Stomach (tissue), 9 donors: ENCODE measurements around the gene TDRD7. TPM values are rescaled to one million over a fixed set of nuclear protein-coding genes. Genes with fewer than 3 reads are reported as not detected.
"Not testable (repeated sequence)": the region's sequence is repeated elsewhere in the genome, so short reads cannot be mapped to it uniquely, and the experiment has no call there.

ENCODE experiments used
- DNase-seq, 2 donors: peaks; one replicate each; pipeline versions ENCODE4 v3.0.0 to v3.0.0-alpha.2; 2013 to 2019
- H3K27ac ChIP-seq, 5 donors: fragments of 200-600 bp in 4 of 5; sonication (generic) in 4 of 5; one replicate each; pipeline ENCODE4 v1.5.1; 2013 to 2019; ENCODE audit warnings: mild to moderate bottlenecking in 1 of 5, moderate library complexity in 1 of 5
- H3K27me3 ChIP-seq, 3 donors: fragments of 200-600 bp; sonication (generic); one replicate each; pipeline ENCODE4 v1.5.1; 2017 to 2019; ENCODE audit warnings: mixed run types in 1 of 3
- H3K36me3 ChIP-seq, 4 donors: fragments of 200-600 bp; sonication (generic); 1 replicate in 3 of 4; 2 replicates in 1 of 4; pipeline ENCODE4 v1.5.1; 2016 to 2019
- H3K4me1 ChIP-seq, 4 donors: fragments of 200-600 bp; sonication (generic); one replicate each; pipeline ENCODE4 v1.5.1; 2016 to 2019
- H3K4me3 ChIP-seq, 4 donors: fragments of 200-600 bp; sonication (generic) in 3 of 4; one replicate each; pipeline ENCODE4 v1.5.1; 2016 to 2019; ENCODE audit warnings: mild to moderate bottlenecking in 1 of 4
- H3K9me3 ChIP-seq, 4 donors: fragments of 200-600 bp; sonication (generic); one replicate each; pipeline ENCODE4 v1.5.1; 2016 to 2019
- CTCF ChIP-seq, 7 experiments: fragments of 450-650 bp in 4 of 7; fragments of 200-600 bp in 3 of 7; sonication (generic) in 3 of 7; IDR thresholded peaks; one replicate each; pipeline ENCODE4 v1.5.1; 2016 to 2019; ENCODE audit warnings: antibody characterized with exemption in 7 of 7, control low read depth in 2 of 7, mild to moderate bottlenecking in 1 of 7
- EP300 ChIP-seq: sonication (generic); formaldehyde crosslinking; IDR thresholded peaks from one replicate; pipeline ENCODE4 v1.6.1; 2017; ENCODE audit warnings: antibody characterized with exemption
- POLR2A ChIP-seq, 4 donors: fragments of 450-650 bp; IDR thresholded peaks; one replicate each; pipeline ENCODE4 v1.6.1; 2016; ENCODE audit warnings: antibody characterized with exemption in 4 of 4, control low read depth in 2 of 4, mild to moderate bottlenecking in 1 of 4, moderate library complexity in 1 of 4
- POLR2AphosphoS5 ChIP-seq, 3 donors: sonication (generic); formaldehyde crosslinking; IDR thresholded peaks; one replicate each; pipeline ENCODE4 v1.6.1; 2016; ENCODE audit warnings: antibody characterized with exemption in 3 of 3
- WGBS, 5 donors: extraction: QIAGEN DNeasy Blood & Tissue Kit in 3 of 5; methylation state at CpG; one replicate each; pipeline versions ENCODE4 v1.1.5 to v1.1.7; 2013 to 2018; 5-methylcytosine and 5-hydroxymethylcytosine counted together
- intact Hi-C: fragments of 100-400 bp; cut with DNase I; formaldehyde crosslinking; loops from one replicate; pipeline ENCODE4 v1.15.1; 2023; ENCODE audit warnings: low total_unique reads
- polyA plus RNA-seq, 3 donors: library from polyadenylated mRNA; stranded (reverse); fragments of 200-250 nt; gene quantifications; one replicate each; pipeline ENCODE4 v1.2.3, GENCODE V29; 2013
- total RNA-seq, 5 donors: library from RNA; depleted of rRNA; stranded (reverse); fragments of >200 nt; gene quantifications; one replicate each; pipeline versions ENCODE4 v1.1.0 to v1.2.3, GENCODE V29; 2014 to 2016
- donor health status: healthy with polysubstance abuse.
- donor health status: Bipolar disorder and iron deficiency.
- donor health status: healthy.

TDRD7 gene
- total and polyA plus RNA-seq, 8 donors, result 4.7 to 20.1 (median 9.1) TPM

- Histone ChIP-seq H3K4me1 (peaks cover 0 to 24% (median 0%) of the 10 kb centered on the region in 4 donors), H3K4me3 (no peak overlapping the region), H3K27ac (no peak overlapping the region), H3K9me3 (no peaks in the 10 kb centered on the region), H3K36me3 (peaks cover 4 to 41% (median 21%) of the 10 kb centered on the region in 4 donors), H3K27me3 (no peaks in the 10 kb centered on the region)
- 52 to 69% (median 64%) methylated on average over 1 of the region's 1 CpG for WGBS, 5 donors
- no peak for DNase-seq
- TF ChIP-seq CTCF (IDR thresholded peaks at IDR 0.05) (no peak), POLR2A (IDR thresholded peaks at IDR 0.05) (no peak), POLR2AphosphoS5 (IDR thresholded peaks at IDR 0.05) (no peak), EP300 (no peak)
- intact Hi-C loops, result no loop called here
Measured at GRCh38 chr9:97440160-97440559, 28.3 kb downstream of the TDRD7 start.

- WGBS, 5 donors, result 52 to 74% (median 59%) methylated on average over 2 of the region's 2 CpGs
- no peak overlapping the region for H3K4me3 ChIP-seq
- no peak overlapping the region for H3K27ac ChIP-seq
- no peak for TF ChIP-seq POLR2AphosphoS5 (IDR thresholded peaks at IDR 0.05)
- no peak for TF ChIP-seq POLR2A (IDR thresholded peaks at IDR 0.05)
- no peak for TF ChIP-seq CTCF (IDR thresholded peaks at IDR 0.05)
- TF ChIP-seq EP300, result no peak
- H3K9me3 ChIP-seq, result no peaks in the 10 kb centered on the region
- H3K4me1 ChIP-seq, result peaks cover 0 to 20% (median 0%) of the 10 kb centered on the region in 4 donors
- peaks cover 4 to 37% (median 24%) of the 10 kb centered on the region in 4 donors for H3K36me3 ChIP-seq
- intact Hi-C loops, result no loop called here
- no peaks in the 10 kb centered on the region for H3K27me3 ChIP-seq
- no peak for DNase-seq
Measured at GRCh38 chr9:97441729-97442128, 29.8 kb downstream of the TDRD7 start.

GRCh38 chr9:97445119-97445701 is 33.3 kb downstream of the TDRD7 start:
- Histone ChIP-seq H3K27me3 (no peaks in the 10 kb centered on the region), H3K27ac (no peak overlapping the region), H3K4me3 (no peak overlapping the region), H3K36me3 (peaks cover 0 to 37% (median 31%) of the 10 kb centered on the region in 4 donors), H3K9me3 (no peaks in the 10 kb centered on the region), H3K4me1 (peaks cover 0 to 11% (median 0%) of the 10 kb centered on the region in 4 donors)
- intact Hi-C loops, result no loop called here
- TF ChIP-seq POLR2A (IDR thresholded peaks at IDR 0.05) (no peak), POLR2AphosphoS5 (IDR thresholded peaks at IDR 0.05) (no peak)
- 28 to 56% (median 33%) methylated on average over 2 of the region's 2 CpGs for WGBS, 5 donors
- no peak for DNase-seq

- 81 to 94% (median 89%) methylated on average over 3 of the region's 3 CpGs for WGBS, 5 donors
- peaks cover 0 to 32% (median 22%) of the 10 kb centered on the region in 4 donors for H3K36me3 ChIP-seq
- H3K27ac ChIP-seq, result no peak overlapping the region
- no peak for DNase-seq
- H3K9me3 ChIP-seq, result no peaks in the 10 kb centered on the region
- no peaks in the 10 kb centered on the region for H3K27me3 ChIP-seq
- no peak overlapping the region for H3K4me3 ChIP-seq
- TF ChIP-seq EP300, result no peak
- no peak for TF ChIP-seq CTCF (IDR thresholded peaks at IDR 0.05)
- no peak for TF ChIP-seq POLR2AphosphoS5 (IDR thresholded peaks at IDR 0.05)
- TF ChIP-seq POLR2A (IDR thresholded peaks at IDR 0.05), result no peak
- intact Hi-C loops, result no loop called here
- peaks cover 0 to 4% (median 0%) of the 10 kb centered on the region in 4 donors for H3K4me1 ChIP-seq
Measured at GRCh38 chr9:97447001-97447400, 35.1 kb downstream of the TDRD7 start.

- H3K27ac ChIP-seq, intact Hi-C loops, H3K9me3 ChIP-seq, H3K27me3 ChIP-seq, H3K4me1 ChIP-seq, DNase-seq, H3K4me3 ChIP-seq: not testable (repeated sequence)
- 94 to 97% (median 96%) methylated on average over 3 of the region's 3 CpGs for WGBS, 5 donors
- H3K36me3 ChIP-seq, result peaks cover 0 to 12% (median 11%) of the 10 kb centered on the region in 4 donors
Measured at GRCh38 chr9:97453573-97453972, 41.7 kb downstream of the TDRD7 start.

GRCh38 chr9:97456841-97457240 is 44.9 kb downstream of the TDRD7 start:
- DNase-seq, H3K27me3 ChIP-seq, H3K4me3 ChIP-seq, H3K9me3 ChIP-seq, H3K27ac ChIP-seq, H3K4me1 ChIP-seq, intact Hi-C loops: not testable (repeated sequence)
- peaks cover 0 to 18% (median 14%) of the 10 kb centered on the region in 4 donors for H3K36me3 ChIP-seq
